Measurements from ENCODE around the gene DHX34.

DNA sequence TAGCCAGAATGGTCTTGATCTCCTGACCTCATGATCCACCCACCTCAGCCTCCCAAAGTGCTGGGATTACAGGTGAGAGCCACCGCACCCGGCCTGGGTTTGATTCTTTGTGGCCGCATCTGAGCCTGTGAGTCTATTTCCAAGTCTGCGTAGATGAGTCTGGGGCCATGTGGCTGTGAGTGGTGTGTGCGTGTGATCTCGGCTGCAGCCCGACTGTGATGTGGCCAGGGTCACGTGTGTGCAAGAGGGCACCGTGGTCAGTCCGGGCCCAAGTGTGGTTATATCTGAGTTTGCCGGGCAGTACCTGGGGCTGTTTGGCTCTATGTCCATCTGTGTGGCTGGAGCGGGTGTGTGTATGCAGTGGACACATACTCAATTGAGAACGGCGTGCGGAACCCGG is 64.8 kb downstream of the DHX34 start:
- TF ChIP-seq CTCF (IDR thresholded peaks at IDR 0.05) (no peak), POLR2A (IDR thresholded peaks at IDR 0.05) (no peak), EP300 (IDR thresholded peaks at IDR 0.05) (no peak)

All from ovary (tissue), 3 donors.